Gastrocnemius medialis (tissue), 4 donors: ENCODE results near the gene PSME3IP1. TPM values are rescaled to one million over a fixed set of nuclear protein-coding genes. Genes with fewer than 3 reads are reported as not detected.

ENCODE experiments used
- ATAC-seq, 2 donors: fragments of 150-250 bp; one replicate each; pipeline ENCODE4 v1.9.1; 2016
- DNase-seq, 2 donors: peaks; one replicate each; pipeline ENCODE4 v3.0.0-alpha.2; 2019
- H3K27ac ChIP-seq, 4 donors: fragments of 200-600 bp; sonication (generic); 1 replicate in 1 of 4; 2 replicates in 3 of 4; pipeline ENCODE4 v1.5.1; 2016 to 2018; ENCODE audit warnings: mild to moderate bottlenecking in 2 of 4, moderate library complexity in 1 of 4
- H3K27me3 ChIP-seq, 3 donors: fragments of 200-600 bp; sonication (generic) in 2 of 3; 1 replicate in 1 of 3; 2 replicates in 2 of 3; pipeline versions ENCODE4 v1.5.1 to v1.6.0; 2016 to 2019; ENCODE audit warnings: mild to moderate bottlenecking in 1 of 3, moderate library complexity in 1 of 3
- H3K36me3 ChIP-seq, 2 donors: fragments of 200-600 bp; sonication (generic) in 1 of 2; one replicate each; pipeline ENCODE4 v1.5.1; 2017 to 2018
- H3K4me1 ChIP-seq, 2 donors: fragments of 200-600 bp; sonication (generic) in 1 of 2; one replicate each; pipeline ENCODE4 v1.5.1; 2016 to 2017; ENCODE audit warnings: mild to moderate bottlenecking in 2 of 2
- H3K4me3 ChIP-seq, 4 donors: fragments of 200-600 bp; sonication (generic) in 3 of 4; 1 replicate in 1 of 4; 2 replicates in 3 of 4; pipeline ENCODE4 v1.5.1; 2016 to 2019; ENCODE audit warnings: mild to moderate bottlenecking in 2 of 4
- H3K9me3 ChIP-seq, 3 donors: fragments of 200-600 bp; sonication (generic) in 2 of 3; 1 replicate in 1 of 3; 2 replicates in 2 of 3; pipeline ENCODE4 v1.5.1; 2016 to 2019
- CTCF ChIP-seq, 5 experiments: fragments of 450-650 bp in 3 of 5; fragments of 200-600 bp in 2 of 5; sonication (generic) in 2 of 5; IDR thresholded peaks in 4 of 5; conservative IDR thresholded peaks in 1 of 5; 1 replicate in 4 of 5; 2 replicates in 1 of 5; pipeline ENCODE4 v1.5.1; 2016 to 2019; ENCODE audit warnings: antibody characterized with exemption in 5 of 5, mild to moderate bottlenecking in 3 of 5, moderate library complexity in 3 of 5
- POLR2A ChIP-seq, 2 donors: fragments of 450-650 bp; IDR thresholded peaks; one replicate each; pipeline ENCODE4 v1.6.1; 2017; ENCODE audit warnings: antibody characterized with exemption in 2 of 2, mild to moderate bottlenecking in 2 of 2, moderate library complexity in 2 of 2
- in situ Hi-C, 4 donors: fragments of 200-750 bp; cut with MboI; loops; one replicate each; pipeline versions ENCODE4 v1.15.0 to v1.8.0; 2017; ENCODE audit warnings: low sequenced_read_pairs in 4 of 4
- intact Hi-C: fragments of 100-400 bp; cut with DNase I; formaldehyde crosslinking; loops from one replicate; pipeline ENCODE4 v1.15.1; 2023; ENCODE audit warnings: low total_unique reads
- total RNA-seq, 4 donors: library from RNA; depleted of rRNA; stranded (reverse); fragments of >200 nt; gene quantifications; one replicate each; pipeline versions ENCODE4 v1.1.0 to v1.2.3, GENCODE V29; 2016

Gene PSME3IP1
- total RNA-seq, 4 donors from 2014 or later = 43.8 to 57.6 (median 53.4) TPM

GRCh38 chr16:57134982-57135381 lies 50.9 kb downstream of the PSME3IP1 start:
- DNase-seq (no peak), ATAC-seq (no peak)
- Histone ChIP-seq H3K27me3 (no peaks in the 10 kb centered on the region), H3K4me1 (no peaks in the 10 kb centered on the region), H3K27ac (no peak overlapping the region), H3K4me3 (no peak overlapping the region), H3K36me3 (no peaks in the 10 kb centered on the region), H3K9me3 (no peaks in the 10 kb centered on the region)
- in situ Hi-C loops = no loop called here
- intact Hi-C loops = no loop called here
- TF ChIP-seq POLR2A (IDR thresholded peaks at IDR 0.05) = no peak
- TF ChIP-seq CTCF (IDR thresholded peaks at IDR 0.05 in 4 of 5, conservative IDR thresholded peaks at IDR 0.05 in 1 of 5) = no peak

GRCh38 chr16:57133886-57134285 lies 52.0 kb downstream of the PSME3IP1 start:
- ATAC-seq (no peak), DNase-seq (no peak)
- Histone ChIP-seq H3K27ac (no peak overlapping the region), H3K27me3 (no peaks in the 10 kb centered on the region), H3K4me1 (no peaks in the 10 kb centered on the region), H3K9me3 (no peaks in the 10 kb centered on the region), H3K4me3 (no peak overlapping the region), H3K36me3 (no peaks in the 10 kb centered on the region)
- intact Hi-C loops (no loop called here), in situ Hi-C loops (no loop called here)
- TF ChIP-seq CTCF (IDR thresholded peaks at IDR 0.05 in 4 of 5, conservative IDR thresholded peaks at IDR 0.05 in 1 of 5) (no peak), POLR2A (IDR thresholded peaks at IDR 0.05) (no peak)

- Histone ChIP-seq H3K27ac (no peak overlapping the region), H3K9me3 (no peaks in the 10 kb centered on the region), H3K27me3 (no peaks in the 10 kb centered on the region), H3K36me3 (peaks cover 0 to 5% of the 10 kb centered on the region in 2 donors), H3K4me3 (no peak overlapping the region), H3K4me1 (no peaks in the 10 kb centered on the region)
- in situ Hi-C loops (no loop called here), intact Hi-C loops (no loop called here)
- DNase-seq = no peak
- TF ChIP-seq POLR2A (IDR thresholded peaks at IDR 0.05) = no peak
- TF ChIP-seq CTCF (IDR thresholded peaks at IDR 0.05 in 4 of 5, conservative IDR thresholded peaks at IDR 0.05 in 1 of 5) = no peak
- ATAC-seq = no peak
Observed at GRCh38 chr16:57133031-57133430, 52.8 kb downstream of the PSME3IP1 start.

GRCh38 chr16:57132470-57132869 lies 53.4 kb downstream of the PSME3IP1 start:
- Histone ChIP-seq H3K36me3 (peaks cover 0 to 5% of the 10 kb centered on the region in 2 donors), H3K4me1 (no peaks in the 10 kb centered on the region), H3K27ac (no peak overlapping the region), H3K27me3 (no peaks in the 10 kb centered on the region), H3K4me3 (no peak overlapping the region), H3K9me3 (no peaks in the 10 kb centered on the region)
- no peak for DNase-seq
- intact Hi-C loops (no loop called here), in situ Hi-C loops (no loop called here)
- ATAC-seq = no peak
- no peak for TF ChIP-seq CTCF (IDR thresholded peaks at IDR 0.05 in 4 of 5, conservative IDR thresholded peaks at IDR 0.05 in 1 of 5)
- no peak for TF ChIP-seq POLR2A (IDR thresholded peaks at IDR 0.05)

GRCh38 chr16:57131351-57131970 lies 54.4 kb downstream of the PSME3IP1 start:
- ATAC-seq (no peak), DNase-seq (no peak)
- in situ Hi-C loops (no loop called here), intact Hi-C loops (no loop called here)
- Histone ChIP-seq H3K9me3 (no peaks in the 10 kb centered on the region), H3K4me1 (no peaks in the 10 kb centered on the region), H3K4me3 (no peak overlapping the region), H3K27me3 (no peaks in the 10 kb centered on the region), H3K36me3 (peaks cover 0 to 5% of the 10 kb centered on the region in 2 donors), H3K27ac (no peak overlapping the region)
- no peak for TF ChIP-seq CTCF (IDR thresholded peaks at IDR 0.05 in 4 of 5, conservative IDR thresholded peaks at IDR 0.05 in 1 of 5)
- no peak for TF ChIP-seq POLR2A (IDR thresholded peaks at IDR 0.05)
